HCT116 (cell line): ENCODE data around the gene GALNT6. TPM values are rescaled to one million over a fixed set of nuclear protein-coding genes. Genes with fewer than 3 reads are reported as not detected.

Experiments used
- ATAC-seq: fragments of 200-7000 bp; cut with Tn5 transposase; 2 replicates; pipeline ENCODE4 v1.9.1; 2020; ENCODE audit warnings: mild to moderate bottlenecking, moderate library complexity
- BruUV-seq: library from RNA; stranded (reverse); fragments of 400-500 nt; replicated peaks from 2 replicates; lab custom pipeline; 2021; lab: Mats Ljungman, UMichigan
- CTCF ChIA-PET: fragments of 300-600 bp; sonication (Branson Sonifier 250); formaldehyde crosslinking; loops from one replicate; lab custom pipeline; 2021; ENCODE audit warnings: antibody characterized with exemption; lab: Charles Lee
- POLR2A ChIA-PET: fragments of 300-600, 350-600 bp; sonication (Branson Sonifier 250); formaldehyde crosslinking; loops from one replicate; lab custom pipeline; 2021; ENCODE audit warnings: antibody characterized with exemption; lab: Charles Lee
- RAD21 ChIA-PET, 2 experiments: fragments of 300-600 bp; sonication (Branson Sonifier 250); formaldehyde crosslinking; loops; one replicate each; lab custom pipeline; 2023; ENCODE audit warnings: low total read pairs in 2 of 2; ENCODE audit not compliant: uncharacterized antibody in 2 of 2, unreplicated experiment in 2 of 2, low non-redundant PET in 1 of 2; lab: Charles Lee
- DNase-seq: peaks from one replicate; pipeline ENCODE4 v3.0.0-alpha.2; 2010; ENCODE audit warnings: low read depth, low spot score
- H2AFZ ChIP-seq: fragments of 200-600 bp; shearing (Covaris generic), sonication (generic); 2 replicates; pipeline ENCODE4 v1.6.1; 2017; ENCODE audit warnings: low read depth, mixed run types, mixed read lengths, antibody characterized with exemption, low read length; ENCODE audit not compliant: poor library complexity, severe bottlenecking
- H3K27ac ChIP-seq: 2 replicates; pipeline ENCODE4 v1.5.1; 2012; ENCODE audit warnings: low read depth, low read length
- H3K27me3 ChIP-seq: fragments of 200-600 bp; sonication (generic); 2 replicates; pipeline ENCODE4 v1.6.1; 2016; ENCODE audit warnings: mixed run types, low read length, mixed read lengths; ENCODE audit not compliant: insufficient read depth
- H3K36me3 ChIP-seq, 2 experiments: fragments of 200-500 bp in 1 of 2; fragments of 200-600 bp in 1 of 2; sonication (Bioruptor generic) in 1 of 2; sonication (generic) in 1 of 2; 2 replicates each; pipeline versions ENCODE4 v1.5.1 to v1.6.1; 2014 to 2016; ENCODE audit warnings: low read length in 2 of 2, inconsistent platforms in 1 of 2, mixed read lengths in 1 of 2, mixed run types in 1 of 2; ENCODE audit not compliant: insufficient read depth in 2 of 2, control insufficient read depth in 1 of 2
- H3K4me1 ChIP-seq, 2 experiments: fragments of 200-600 bp in 1 of 2; sonication (generic) in 1 of 2; 2 replicates each; pipeline versions ENCODE4 v1.5.1 to v1.6.1; 2012 to 2017; ENCODE audit warnings: low read length in 2 of 2, inconsistent platforms in 1 of 2, mild to moderate bottlenecking in 1 of 2, mixed read lengths in 1 of 2, mixed run types in 1 of 2, moderate library complexity in 1 of 2; ENCODE audit not compliant: insufficient read depth in 2 of 2, control insufficient read depth in 1 of 2
- H3K4me2 ChIP-seq: fragments of 200-600 bp; sonication (generic); 2 replicates; pipeline ENCODE4 v1.6.1; 2017; ENCODE audit warnings: mixed run types, low read length, mixed read lengths
- H3K4me3 ChIP-seq, 2 experiments: fragments of 200-600 bp in 1 of 2; sonication (generic) in 1 of 2; replicated peaks in 1 of 2; 2 replicates each; pipeline ENCODE4 v1.5.1; 2011 to 2016; ENCODE audit warnings: low read length in 2 of 2, control low read depth in 1 of 2, low read depth in 1 of 2, mild to moderate bottlenecking in 1 of 2, mixed read lengths in 1 of 2, mixed run types in 1 of 2
- H3K79me2 ChIP-seq: fragments of 200-600 bp; sonication (generic); 2 replicates; pipeline ENCODE4 v1.6.1; 2017; ENCODE audit warnings: mild to moderate bottlenecking, mixed run types, low read length, moderate library complexity, mixed read lengths; ENCODE audit not compliant: insufficient read depth
- H3K9ac ChIP-seq: fragments of 200-600 bp; sonication (generic); 2 replicates; pipeline ENCODE4 v1.6.1; 2016; ENCODE audit warnings: low read length, mixed read lengths
- H3K9me2 ChIP-seq: fragments of 200-600 bp; sonication (generic), shearing (Covaris generic); 2 replicates; pipeline ENCODE4 v1.6.1; 2017; ENCODE audit warnings: mixed run types, mild to moderate bottlenecking, moderate library complexity; ENCODE audit not compliant: insufficient read depth
- H3K9me3 ChIP-seq, 2 experiments: fragments of 200-500 bp in 1 of 2; fragments of 200-600 bp in 1 of 2; sonication (Bioruptor generic) in 1 of 2; sonication (generic) in 1 of 2; 2 replicates each; pipeline ENCODE4 v1.6.1; 2014 to 2017; ENCODE audit warnings: low read length in 2 of 2, mixed read lengths in 2 of 2, inconsistent platforms in 1 of 2, low read depth in 1 of 2, mild to moderate bottlenecking in 1 of 2, mixed run types in 1 of 2, moderate library complexity in 1 of 2; ENCODE audit not compliant: control insufficient read depth in 1 of 2, insufficient read depth in 1 of 2
- H4K20me1 ChIP-seq: fragments of 200-600 bp; sonication (generic), shearing (Covaris generic); 2 replicates; pipeline ENCODE4 v1.6.1; 2017; ENCODE audit warnings: mixed run types, mild to moderate bottlenecking, moderate library complexity; ENCODE audit not compliant: insufficient read depth
- SRF ChIP-seq: IDR thresholded peaks from 2 replicates; pipeline ENCODE4 v1.6.1; 2012; ENCODE audit warnings: low read depth
- YY1 ChIP-seq: IDR thresholded peaks from 2 replicates; pipeline ENCODE4 v1.6.1; 2011; ENCODE audit warnings: low read length, low read depth, moderate library complexity, mild to moderate bottlenecking; ENCODE audit not compliant: insufficient replicate concordance; ENCODE audit errors: extremely low read depth
- intact Hi-C: fragments of 100-400 bp; cut with micrococcal nuclease; formaldehyde crosslinking; loops from 2 replicates; pipeline ENCODE4 v1.10.0; 2022
- total RNA-seq: library from RNA; stranded (reverse); gene quantifications from one replicate; pipeline ENCODE4 v1.2.1, GENCODE V29; 2021; ENCODE audit not compliant: unreplicated experiment
- TF ChIP-seq, protein P1 (sequence below): IDR thresholded peaks from 2 replicates; pipeline ENCODE4 v1.6.1; 2012

Gene GALNT6
- total RNA-seq, 1 experiment from 2014 or later, result 16.4 TPM

DNA sequence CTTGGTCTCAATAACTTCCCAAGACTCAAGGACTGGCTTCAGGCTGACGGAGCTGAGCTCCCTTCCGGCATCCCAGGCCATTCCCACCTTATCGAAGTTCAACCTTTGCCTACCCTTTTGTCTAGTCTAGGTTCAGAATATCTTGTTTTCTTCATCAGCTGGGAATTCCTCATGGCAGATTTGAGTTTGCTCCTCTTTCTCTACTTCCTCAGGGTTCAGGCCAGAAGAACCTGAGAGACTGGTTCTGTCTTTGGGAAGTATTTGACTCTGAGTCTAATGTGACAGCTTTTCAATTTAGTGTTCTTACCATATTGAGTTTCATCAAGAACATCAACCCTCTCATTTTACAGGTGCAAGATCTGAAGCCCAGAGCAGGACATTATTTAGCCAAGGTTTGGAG lies 69.3 kb downstream of the GALNT6 start:
- ChIA-PET RAD21 (no interaction called here), POLR2A (no interaction called here)
- no TSS peak for BruUV-seq

DNA sequence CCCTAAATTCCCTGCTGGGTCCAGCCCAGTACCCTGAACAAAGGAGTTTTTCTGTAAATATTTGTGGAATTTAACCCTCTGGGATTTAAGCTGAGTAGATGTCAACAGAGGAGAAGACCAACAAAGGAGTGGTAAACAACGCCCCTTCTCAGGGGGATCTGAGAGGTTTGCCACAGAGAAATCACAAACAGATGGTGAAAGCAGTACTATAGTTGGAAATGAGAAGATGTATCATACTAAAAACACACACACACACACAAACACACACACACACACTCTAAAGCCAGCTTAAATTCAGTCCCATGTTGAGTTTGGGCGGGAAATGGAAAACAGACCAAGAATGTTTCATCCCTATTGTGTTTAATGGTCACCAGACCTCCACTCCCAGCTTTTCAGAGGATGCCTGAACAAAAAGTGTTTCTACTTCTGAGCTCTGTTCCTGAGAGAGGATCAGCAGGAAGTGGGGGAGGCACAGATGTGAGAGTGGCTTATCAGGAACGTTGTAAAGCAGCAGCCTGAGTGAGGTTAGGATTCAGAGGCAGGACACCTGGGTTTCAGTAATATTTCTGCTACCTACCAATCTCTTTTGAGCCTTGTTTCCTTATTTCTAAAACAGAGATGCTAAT lies 70.4 kb downstream of the GALNT6 start:
- Histone ChIP-seq H3K79me2 (no peaks in the 10 kb centered on the region), H3K9ac (no peak overlapping the region), H3K9me3 (no peaks in the 10 kb centered on the region), H2AFZ (no peak overlapping the region), H4K20me1 (no peaks in the 10 kb centered on the region), H3K36me3 (no peaks in the 10 kb centered on the region), H3K27ac (no peak overlapping the region), H3K4me3 (no peak overlapping the region), H3K27me3 (no peaks in the 10 kb centered on the region), H3K9me2 (no peaks in the 10 kb centered on the region), H3K4me2 (no peak overlapping the region), H3K4me1 (no peaks in the 10 kb centered on the region)
- ChIA-PET RAD21 (no interaction called here), CTCF (no interaction called here), POLR2A (no interaction called here)
- TF ChIP-seq SRF, result no peak
- DNase-seq, result no peak
- intact Hi-C loops, result no loop called here
- BruUV-seq, result no TSS peak
- no peak for ATAC-seq

More for the DNA sequence above, 69.3 kb downstream of the GALNT6 start:
- Histone ChIP-seq H3K36me3 (no peaks in the 10 kb centered on the region), H3K27ac (no peak overlapping the region), H3K27me3 (no peaks in the 10 kb centered on the region), H3K4me3 (no peak overlapping the region), H2AFZ (no peak overlapping the region), H4K20me1 (no peaks in the 10 kb centered on the region), H3K4me2 (no peak overlapping the region), H3K4me1 (no peaks in the 10 kb centered on the region), H3K9me2 (no peaks in the 10 kb centered on the region)
- CTCF ChIA-PET, result no interaction called here
- intact Hi-C loops, result no loop called here
- TF ChIP-seq YY1, result no peak
- TF ChIP-seq, protein P1, sequence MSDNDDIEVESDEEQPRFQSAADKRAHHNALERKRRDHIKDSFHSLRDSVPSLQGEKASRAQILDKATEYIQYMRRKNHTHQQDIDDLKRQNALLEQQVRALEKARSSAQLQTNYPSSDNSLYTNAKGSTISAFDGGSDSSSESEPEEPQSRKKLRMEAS, result no peak
- TF ChIP-seq, all 23 proteins: peak for 0
- ATAC-seq (no peak), DNase-seq (no peak)
- Histone ChIP-seq H3K9ac (no peak overlapping the region), H3K79me2 (no peaks in the 10 kb centered on the region), H3K9me3 (no peaks in the 10 kb centered on the region)
